Measurements from ENCODE around the gene SULT1A2.
"Not testable (repeated sequence)": the region's sequence is repeated elsewhere in the genome, so short reads cannot be mapped to it uniquely, and the experiment has no call there.

Gene SULT1A2

DNA sequence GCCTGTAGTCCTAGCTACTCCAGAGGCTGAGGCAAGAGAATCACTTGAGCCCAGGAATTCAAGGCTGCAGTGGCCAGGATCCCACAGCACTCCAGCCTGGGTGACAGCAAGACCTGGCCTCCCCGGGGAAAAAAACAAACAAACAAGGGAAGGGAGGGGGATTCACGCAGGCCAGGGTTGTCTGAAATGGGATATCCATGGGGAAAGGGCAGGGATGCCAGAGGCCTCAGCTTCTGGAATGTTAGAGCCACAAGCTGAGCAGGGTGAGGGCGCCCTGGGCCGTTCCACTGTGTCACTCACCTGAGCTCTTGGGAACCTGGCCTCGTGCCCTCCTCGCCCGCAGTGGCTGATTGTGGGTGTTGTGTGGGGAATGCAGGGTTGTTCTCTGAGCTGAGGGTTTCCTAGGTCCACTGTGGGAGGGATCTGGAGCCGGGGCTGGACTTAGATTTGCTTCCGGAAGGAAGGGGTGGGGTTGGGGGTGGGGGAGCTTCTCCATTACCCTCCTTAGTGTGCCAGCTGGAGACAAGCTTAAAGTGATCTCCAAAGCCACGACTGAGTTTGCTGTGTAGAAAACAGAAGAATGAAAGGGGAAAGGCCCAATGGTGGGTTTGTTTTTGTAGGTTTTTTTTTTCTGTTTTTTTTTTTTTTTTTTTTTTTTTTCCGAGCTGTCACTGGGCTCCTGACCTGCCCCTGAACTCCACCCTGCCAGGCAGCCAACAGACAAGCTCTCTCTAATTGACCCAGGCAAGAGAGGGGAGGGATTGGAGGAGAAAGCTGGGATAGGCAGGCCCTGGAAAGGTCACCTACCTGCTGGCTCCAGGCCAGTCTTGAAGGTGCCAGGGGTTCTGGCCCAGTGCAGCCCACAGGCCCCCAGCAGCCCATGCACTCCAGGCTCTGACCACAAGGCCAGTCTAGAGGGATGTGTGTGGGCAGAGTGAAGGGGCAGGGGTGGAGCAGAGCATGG, 13.1 kb upstream of the SULT1A2 start, which contains the start of gene SULT1A1:
Gene SULT1A1 (minus strand): TSS at position 414 of the 964 bp plus-strand sequence. CDS start 1,189 bp downstream, outside the sequence.
- no peak for DNase-seq (ENCODE audit: low spot score)

DNA sequence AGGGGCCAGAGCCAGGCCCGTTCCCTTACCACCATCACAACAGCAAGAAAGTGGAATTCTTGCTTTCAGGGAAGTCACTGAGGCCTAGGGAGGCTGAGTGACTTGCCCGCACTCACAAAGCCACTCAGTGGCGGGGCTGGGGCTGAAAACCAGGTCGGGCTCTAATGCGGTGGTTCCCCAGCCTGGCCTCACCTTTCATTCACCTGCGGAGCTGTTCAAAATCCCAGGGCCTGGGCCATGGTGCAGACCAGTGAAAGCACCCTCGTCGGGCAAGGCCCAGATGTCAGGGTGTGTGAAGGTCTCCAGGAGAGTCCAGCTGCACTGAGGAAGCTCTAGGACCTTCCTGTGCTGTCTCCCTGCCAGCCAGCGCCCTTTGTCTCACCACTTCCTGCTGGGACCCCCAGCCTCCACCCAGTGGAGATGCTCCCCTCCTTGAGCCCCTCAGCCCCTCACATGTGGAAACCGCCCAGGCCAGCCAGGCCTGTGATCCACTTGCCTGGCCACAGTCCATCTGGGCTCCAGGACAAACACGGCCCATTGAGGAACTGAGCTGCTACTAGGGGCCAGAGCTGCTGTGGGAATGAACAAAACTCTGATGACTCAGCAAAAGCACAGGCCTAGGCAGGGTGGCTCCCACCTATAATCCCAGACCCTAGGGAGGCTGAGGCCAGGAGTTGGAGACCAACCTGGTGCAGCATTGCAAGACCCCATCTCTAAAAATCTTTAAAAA, 12.2 kb upstream of the SULT1A2 start:
- not testable (repeated sequence) for DNase-seq (ENCODE audit: low spot score)

DNA sequence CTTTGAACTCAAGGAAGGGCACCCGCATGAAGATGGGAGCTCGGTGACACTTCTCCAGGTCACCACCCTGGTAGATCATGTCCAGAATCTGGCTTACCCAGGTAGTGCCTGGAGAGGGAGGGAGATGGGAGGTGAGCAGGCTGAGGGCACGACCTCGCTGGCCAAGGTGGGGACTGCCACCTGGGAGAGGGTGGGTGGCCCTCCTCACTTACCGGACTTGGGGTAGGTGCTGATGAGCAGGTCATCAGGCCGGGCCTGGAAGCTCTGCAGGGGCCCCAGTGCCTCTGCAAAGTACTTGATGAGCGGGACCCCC, 11.6 kb upstream of the SULT1A2 start:
- DNase-seq (ENCODE audit: low spot score): not testable (repeated sequence)

DNA sequence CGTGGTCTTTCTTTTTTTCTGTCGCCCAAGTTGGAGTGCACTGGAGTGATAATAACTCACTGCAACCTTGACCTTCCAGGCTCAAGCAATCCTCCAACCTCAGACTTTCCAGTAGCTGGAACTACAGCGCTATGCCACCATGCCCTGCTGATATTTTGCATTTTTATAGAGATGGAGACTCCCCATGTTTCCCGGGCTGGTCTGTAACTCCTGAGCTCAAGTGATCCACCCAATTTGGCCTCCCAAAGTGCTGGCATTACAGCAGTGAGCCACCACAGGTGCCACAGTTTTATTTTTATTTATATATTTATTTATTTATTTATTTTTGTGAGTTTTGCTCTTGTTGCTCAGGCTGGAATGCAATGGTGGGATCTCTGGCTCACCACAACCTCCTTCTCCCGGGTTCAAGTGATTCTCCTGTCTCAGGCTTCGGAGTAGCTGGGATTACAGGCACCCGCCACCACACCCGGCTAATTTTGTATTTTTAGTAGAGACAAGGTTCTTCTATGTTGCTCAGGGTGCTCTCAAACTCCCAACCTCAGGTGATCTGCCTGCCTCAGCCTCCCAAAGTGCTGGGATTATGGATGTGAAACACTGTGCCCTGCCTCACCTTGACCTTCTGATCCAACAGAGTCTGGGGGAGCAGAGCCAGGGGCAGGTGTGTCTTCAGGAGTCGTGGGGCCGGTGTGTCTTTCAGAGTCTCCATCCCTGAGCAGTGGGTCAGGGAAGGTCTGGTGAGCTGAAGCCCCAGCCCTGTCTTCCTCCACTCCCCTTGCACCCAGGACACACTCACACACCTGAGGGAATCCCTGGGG, 11.0 kb upstream of the SULT1A2 start:
- not testable (repeated sequence) for DNase-seq (ENCODE audit: low spot score)

DNA sequence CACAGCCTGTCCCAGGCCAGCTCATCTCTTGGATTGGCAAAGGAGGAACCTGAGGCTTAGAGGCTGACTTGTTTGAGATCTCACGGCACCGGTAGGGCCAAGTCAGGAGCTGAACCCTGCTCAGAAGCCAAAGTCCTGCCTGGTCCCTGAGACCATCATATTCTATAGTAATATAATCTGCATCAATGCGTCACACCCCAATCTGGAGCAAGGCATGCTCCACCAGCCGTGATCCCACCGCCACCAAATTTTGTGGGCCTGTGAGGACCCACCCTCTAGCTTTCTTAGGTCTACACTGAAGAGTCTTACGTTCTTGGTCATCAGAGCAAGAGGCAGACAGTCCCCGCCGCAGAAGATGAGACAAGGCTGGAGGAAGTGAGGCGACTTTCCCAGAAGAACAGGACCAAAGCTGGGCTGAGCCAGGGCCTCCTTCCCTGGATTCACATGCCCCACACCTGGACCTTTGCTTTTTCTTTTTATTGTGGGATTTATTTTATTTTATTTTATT, 10.3 kb upstream of the SULT1A2 start:
- no peak for DNase-seq (ENCODE audit: low spot score)

DNA sequence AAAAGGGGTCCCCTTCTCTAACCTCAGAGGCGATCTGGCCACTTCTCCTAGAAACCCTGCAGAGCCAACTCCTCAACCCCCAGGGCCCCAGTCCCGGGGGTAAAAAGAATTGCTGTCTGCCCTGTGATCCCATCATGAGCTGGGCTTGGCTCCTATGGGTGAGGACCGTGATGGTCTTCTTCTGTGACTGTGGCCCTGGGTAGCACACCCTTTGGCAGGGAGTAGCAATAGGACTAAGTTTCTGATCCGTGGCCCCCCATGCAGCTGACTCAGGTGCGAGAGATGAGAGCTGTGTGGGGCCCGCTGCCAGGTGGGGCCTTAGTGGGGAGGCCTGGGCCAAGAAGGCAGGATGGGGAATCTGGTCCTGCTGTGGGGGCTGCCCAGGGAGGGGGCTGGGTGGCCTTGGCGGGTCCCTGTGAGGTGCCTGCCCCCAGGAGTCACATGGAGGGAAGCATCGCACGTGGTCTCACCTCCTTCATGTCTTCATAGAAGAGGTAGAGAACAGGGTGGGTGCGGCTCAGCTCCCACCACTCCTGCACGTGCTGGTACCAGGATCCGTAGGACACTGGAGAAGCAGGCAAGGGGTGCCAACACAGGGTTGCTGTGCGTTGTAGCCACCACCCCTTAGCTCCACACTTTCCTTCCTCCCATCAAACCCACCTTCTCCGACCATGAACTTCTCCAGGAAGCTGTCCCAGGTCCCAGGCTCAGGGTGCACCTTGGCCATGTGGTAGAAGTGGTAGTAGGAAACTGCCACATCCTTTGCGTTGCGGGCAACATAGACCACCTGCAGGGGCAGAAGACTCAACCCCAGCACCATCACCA, 9.7 kb upstream of the SULT1A2 start:
- DNase-seq (ENCODE audit: low spot score): no peak

DNA sequence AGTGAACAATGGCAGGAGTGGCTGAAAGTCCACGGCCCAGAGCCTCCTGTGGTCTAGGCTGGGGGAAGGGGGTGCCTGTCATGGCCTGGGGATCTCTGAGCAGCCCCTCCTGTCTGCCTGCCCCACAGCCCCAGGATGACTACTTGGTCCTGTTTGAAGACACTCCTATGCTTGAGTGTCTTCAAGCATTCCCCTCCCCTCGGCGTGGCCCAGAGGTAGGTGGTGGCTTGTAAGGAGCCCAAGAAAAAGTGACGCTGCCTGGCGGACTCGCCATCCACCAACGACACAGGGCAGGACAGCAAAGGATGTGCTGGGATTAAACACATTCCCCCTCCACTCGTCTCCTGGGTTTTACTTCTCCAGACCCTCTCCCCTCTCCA, 7.3 kb upstream of the SULT1A2 start:
- no peak for DNase-seq (ENCODE audit: low spot score)

DNA sequence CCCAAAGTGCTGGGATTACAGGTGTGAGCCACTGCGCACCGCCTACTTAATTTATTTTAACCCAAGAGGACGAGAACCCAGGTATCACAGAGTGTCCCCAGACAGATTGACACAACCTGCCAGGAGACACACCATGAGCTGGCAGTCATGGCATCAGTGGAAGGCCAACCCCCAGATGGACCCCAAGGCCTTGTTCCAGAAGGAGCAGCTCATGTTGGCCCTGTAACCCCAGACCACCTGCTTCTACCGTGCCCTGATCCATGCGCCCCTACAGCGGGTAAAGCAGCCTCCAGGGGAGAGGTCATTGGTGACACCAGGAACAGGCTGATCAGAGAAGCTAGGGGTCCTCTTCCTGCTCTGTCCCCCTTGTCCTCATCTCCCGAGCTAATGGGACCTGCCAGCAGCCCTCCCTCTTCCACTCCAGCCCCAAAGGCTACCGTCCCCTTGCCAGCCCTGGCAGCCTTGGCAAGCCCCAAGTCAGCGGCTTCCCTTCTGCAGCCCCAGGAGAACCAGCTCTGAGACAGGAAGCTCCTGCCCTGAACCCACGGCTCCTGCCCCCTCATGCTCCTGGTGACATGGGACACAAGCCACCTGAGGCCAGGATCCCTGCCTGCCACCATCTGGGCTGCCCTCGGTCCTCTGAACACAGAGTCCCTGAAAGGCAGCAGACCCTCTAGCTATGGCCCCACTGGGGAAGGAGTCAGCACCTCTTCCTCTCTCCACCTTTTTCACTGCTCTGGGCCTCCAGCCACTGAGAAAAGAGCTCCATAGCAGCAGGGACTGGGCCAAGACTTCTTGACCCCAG, 6.7 kb upstream of the SULT1A2 start:
- DNase-seq (ENCODE audit: low spot score): no peak

DNA sequence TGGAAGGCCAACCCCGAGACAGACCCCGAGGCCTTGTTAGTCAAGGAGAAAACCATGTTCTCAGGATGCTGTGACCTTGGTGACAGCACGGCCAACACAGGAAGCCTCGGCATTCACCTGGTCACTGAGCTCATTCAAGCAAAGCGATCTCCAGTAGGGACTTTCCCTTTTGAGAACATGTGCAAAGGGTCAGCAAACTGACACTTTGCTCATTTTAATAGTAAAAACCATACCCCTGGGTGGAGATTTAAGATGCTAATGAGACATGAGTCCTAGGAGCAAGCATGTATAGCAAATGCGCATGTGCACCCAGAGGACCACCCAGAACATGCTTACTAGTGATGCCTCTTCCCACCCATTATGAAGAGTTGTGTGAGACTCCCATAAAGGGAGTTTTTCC, 5.7 kb upstream of the SULT1A2 start:
- no peak for DNase-seq (ENCODE audit: low spot score)

DNA sequence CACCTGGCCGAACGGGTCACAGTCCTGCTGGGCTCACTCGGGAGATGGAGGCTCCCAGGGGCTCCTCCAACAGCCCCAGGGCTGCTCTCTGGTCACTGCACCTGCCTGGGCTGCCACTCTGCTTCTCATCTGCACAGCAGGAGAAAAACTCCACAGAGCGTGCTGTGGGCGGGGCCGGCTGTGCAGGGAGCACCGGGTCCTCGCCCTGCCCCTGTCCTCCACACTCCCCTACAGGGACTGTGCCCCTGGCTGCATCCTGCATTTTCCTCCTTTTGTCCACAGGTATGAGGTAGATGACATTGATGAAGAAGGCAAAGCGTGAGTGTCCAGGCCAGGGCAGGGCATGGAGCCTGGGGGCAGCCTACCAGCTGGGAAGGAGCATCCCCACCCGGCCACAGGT, 5.2 kb upstream of the SULT1A2 start:
- DNase-seq (ENCODE audit: low spot score): not testable (repeated sequence)

DNA sequence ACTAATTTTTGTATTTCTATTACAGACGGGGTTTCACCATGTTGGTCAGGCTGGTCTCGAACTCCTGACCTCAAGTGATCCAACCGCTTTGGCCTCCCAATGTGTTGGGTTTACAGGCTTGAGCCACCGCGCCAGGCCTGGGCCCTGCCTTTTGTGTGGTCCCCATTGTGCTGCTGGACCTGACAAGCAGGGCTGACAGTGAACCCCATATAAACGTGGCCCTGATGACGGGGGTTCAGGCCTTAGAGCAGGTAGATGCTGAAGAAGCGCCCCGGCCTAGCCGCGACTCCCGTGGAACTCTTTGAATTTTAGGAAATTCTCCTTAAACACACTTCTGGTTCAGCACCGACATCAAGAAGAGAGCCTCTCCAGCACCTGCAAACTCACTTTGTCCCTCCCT, 4.7 kb upstream of the SULT1A2 start:
- not testable (repeated sequence) for DNase-seq (ENCODE audit: low spot score)

DNA sequence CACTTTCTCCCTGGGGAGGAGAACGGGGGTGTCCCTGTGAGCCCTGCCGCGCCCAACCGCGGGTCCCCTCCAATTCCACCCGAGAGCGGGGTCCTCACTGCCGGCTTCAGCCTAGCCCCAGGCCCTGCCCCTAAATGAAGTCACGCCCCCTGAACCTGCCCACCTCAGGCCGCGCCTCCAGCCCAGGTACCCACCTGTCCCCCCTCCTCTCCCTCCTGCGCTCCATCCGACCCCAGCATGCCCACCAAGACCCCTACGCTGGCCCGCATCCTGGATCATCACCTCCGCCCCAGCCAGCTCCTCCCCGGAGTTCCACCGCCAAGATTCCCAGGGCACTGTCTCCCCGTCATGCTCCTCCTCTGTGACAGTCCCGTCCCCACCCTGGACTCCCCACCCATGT, 4.1 kb upstream of the SULT1A2 start:
- not testable (repeated sequence) for DNase-seq (ENCODE audit: low spot score)

DNA sequence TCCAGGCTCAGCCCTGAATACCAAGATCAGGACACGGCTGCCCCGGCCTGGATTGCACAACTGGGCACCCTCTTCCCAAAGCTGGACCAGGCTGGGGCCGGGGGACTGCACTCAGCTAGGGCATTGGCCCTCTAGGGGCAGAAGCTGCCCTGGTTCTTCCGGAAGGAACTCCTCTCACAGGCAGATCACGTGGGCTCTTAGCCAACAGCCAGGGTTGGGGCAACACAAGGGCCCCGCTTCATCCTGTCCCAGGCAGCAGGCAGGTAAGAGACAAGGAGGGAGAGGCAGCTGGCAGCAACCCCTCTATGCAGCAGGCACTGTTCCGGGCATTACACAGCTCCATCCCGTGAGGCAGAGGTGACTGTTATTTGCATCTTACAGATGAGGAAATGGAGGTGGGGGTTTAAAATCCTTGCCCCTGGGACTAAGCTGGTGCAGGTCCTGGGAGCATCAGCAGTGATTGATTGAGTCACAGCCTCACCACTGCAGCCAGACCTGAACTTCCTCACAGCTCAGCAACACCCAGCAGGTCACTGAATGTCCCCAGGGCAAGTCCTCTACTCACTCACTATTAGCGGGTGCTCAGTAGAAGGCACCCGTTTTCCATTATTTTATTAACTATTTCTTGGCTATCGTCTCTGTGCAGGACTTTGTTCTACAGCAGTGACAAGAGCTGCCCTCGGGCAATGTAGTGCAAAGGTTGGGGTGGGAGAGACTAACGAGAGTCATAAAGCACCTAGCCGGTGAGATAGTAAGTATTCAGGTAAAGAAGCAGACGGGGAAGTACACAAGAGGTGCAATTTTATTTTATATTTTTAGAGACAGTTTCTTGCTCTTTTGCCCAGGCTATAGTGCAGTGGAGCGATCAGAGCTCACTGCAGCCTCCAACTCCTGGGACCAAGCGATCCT, 2.8 kb upstream of the SULT1A2 start:
- DNase-seq (ENCODE audit: low spot score): not testable (repeated sequence)

DNA sequence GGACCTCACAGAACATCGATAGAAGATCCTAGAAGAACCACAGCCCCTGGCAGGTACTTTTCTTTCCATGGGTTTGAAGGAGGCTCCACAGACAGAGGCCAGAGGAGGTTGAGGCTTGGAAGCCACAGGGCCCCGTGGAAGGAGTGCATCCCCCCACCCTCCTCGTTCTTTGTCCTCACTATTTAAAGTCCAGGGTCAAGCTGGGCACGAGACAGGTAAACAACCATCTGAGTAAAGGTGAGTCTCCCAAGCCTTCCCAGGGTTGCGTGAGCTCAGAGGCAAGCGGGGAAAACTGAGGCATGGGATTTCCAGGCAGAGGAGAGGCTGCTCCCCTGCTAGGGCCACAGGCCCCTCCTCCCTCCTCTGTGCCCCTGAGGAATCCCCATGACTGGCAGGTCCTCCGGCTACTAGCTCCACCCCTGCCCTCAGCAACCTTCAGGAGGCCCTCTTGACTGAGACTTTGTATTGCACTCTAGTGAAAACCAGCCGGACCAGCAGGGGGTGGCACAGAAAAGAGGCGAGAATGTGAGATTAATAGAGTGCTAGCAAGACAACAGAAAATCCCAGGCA, 927 bp upstream of the SULT1A2 start:
- no peak for DNase-seq (ENCODE audit: low spot score)

DNA sequence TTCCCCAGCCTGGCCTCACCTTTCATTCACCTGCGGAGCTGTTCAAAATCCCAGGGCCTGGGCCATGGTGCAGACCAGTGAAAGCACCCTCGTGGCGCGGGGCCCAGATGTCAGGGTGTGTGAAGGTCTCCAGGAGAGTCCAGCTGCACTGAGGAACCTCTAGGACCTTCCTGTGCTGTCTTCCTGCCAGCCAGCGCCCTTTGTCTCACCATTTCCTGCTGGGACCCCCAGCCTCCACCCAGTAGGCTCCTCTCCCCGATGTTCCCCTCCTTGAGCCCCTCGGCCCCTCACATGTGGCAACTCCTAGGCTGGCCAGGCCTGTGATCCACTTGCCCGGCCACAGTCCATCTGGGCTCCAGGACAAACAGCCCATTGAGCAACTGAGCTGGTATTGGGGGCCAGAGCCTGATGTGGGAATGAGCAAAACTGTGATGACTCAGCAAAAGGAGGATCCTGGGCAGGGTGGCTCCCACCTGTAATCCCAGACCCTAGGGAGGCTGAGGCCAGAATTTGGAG, 677 bp downstream of the SULT1A2 start:
- no peak for DNase-seq (ENCODE audit: low spot score)

DNA sequence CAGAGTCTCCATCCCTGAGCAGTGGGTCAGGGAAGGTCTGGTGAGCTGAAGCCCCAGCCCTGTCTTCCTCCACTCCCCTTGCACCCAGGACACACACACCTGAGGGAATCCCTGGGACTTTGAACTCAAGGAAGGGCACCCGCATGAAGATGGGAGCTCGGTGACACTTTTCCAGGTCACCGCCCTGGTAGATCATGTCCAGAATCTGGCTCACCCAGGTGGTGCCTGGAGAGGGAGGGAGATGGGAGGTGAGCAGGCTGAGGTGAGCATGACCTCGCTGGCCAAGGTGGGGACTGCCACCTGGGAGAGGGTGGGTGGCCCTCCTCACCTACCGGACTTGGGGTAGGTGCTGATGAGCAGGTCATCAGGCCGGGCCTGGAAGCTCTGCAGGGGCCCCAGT, 1.4 kb downstream of the SULT1A2 start:
- not testable (repeated sequence) for DNase-seq (ENCODE audit: low spot score)

DNA sequence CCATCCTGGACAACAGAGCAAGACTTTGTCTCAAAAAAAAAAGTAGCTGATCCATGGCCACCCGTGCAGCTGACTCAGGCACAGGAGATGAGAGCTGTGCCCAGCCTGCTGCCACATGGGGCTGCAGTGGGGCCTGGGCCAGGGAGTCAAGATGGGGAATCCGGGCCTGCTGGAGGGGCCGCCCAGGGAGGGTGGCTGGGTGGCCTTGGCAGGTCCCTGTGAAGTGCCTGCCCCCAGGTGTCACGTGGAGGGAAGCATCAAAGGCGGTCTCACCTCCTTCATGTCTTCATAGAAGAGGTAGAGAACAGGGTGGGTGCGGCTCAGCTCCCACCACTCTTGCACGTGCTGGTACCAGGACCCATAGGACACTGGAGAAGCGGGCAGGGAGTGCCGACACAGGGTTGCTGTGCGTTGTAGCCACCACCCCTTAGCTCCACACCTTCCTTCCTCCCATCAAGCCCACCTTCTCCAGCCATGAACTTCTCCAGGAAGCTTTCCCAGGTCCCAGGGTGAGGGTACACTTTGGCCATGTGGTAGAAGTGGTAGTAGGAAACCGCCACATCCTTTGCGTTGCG, 3.8 kb downstream of the SULT1A2 start:
- no peak for DNase-seq (ENCODE audit: low spot score)

DNA sequence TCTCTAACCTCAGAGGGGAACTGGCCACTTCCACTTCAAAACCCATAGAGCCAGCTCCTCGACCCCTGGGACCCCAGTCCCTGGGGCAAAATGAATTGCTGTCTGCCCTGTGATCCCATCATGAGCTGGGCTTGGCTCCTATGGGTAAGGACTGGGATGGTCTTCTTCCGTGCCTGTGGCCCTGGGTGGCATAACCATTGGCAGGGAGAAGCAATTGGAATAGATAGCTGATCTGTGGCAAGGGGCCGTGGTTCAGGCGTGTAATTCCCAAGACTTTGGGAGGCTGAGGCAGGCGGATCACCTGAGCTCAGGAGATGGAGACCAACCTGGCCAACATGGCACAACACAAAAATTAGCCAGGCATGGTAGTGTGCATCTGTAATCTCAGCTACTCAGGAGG, 4.3 kb downstream of the SULT1A2 start:
- DNase-seq (ENCODE audit: low spot score): no peak
